Esophagus squamous epithelium (tissue), 4 donors: ENCODE data around the gene CCIN.

Experiments
- POLR2A ChIP-seq, 4 donors: fragments of 450-650 bp; IDR thresholded peaks; one replicate each; pipeline ENCODE4 v1.6.1; 2017; ENCODE audit warnings: antibody characterized with exemption in 4 of 4, mild to moderate bottlenecking in 4 of 4, moderate library complexity in 3 of 4
- TF ChIP-seq, protein P1 (sequence below), 6 experiments: fragments of 450-650 bp in 4 of 6; fragments of 200-600 bp in 2 of 6; sonication (generic) in 2 of 6; IDR thresholded peaks; one replicate each; pipeline ENCODE4 v1.5.1; 2016 to 2019; ENCODE audit warnings: antibody characterized with exemption in 6 of 6, mild to moderate bottlenecking in 4 of 6, moderate library complexity in 4 of 6

DNA sequence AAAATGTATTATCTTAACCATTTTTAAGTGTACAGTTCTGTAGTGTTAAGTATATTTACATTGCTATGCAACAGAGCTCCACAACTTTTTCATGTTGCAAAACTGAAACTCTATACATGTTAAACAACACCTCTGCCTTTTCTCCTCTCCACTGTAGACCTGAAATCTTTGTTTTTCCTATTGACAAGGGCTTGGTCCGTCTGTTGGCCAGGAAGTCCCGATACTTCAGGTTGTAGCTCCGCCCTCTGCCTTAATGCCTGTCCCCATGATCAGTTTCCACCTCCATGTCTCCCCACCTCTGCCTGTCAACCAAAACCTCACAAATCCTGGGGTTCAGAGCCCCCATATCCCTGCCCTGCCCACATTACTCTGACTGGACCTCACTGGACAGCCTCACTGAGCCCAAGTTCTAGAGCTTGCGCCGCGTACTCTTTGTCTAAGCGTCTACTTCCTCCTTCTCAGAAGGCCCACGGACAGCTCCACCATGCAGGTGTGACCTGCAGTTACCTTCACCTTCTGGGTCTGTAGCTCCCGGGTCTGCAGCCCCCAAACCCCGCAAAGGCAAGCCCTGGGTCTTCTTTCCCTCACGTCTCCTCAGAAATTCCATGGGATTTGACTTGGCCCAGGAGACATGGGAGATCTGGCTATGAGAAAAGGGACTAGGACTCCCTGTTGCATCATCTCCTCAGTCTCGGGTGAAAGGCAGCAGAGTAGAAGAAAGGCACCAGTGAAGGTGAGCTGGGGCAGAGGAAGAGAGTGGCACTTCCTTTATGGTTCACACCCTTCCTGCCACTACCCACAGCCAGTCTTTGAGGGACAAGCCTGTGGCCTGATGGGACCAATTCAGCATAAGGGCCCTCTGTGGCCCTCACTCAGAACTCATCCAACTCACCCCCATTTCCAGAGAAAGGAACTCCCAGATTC, 24.6 kb upstream of the CCIN start:
- TF ChIP-seq POLR2A (IDR thresholded peaks at IDR 0.05) = no peak
- TF ChIP-seq, protein P1, sequence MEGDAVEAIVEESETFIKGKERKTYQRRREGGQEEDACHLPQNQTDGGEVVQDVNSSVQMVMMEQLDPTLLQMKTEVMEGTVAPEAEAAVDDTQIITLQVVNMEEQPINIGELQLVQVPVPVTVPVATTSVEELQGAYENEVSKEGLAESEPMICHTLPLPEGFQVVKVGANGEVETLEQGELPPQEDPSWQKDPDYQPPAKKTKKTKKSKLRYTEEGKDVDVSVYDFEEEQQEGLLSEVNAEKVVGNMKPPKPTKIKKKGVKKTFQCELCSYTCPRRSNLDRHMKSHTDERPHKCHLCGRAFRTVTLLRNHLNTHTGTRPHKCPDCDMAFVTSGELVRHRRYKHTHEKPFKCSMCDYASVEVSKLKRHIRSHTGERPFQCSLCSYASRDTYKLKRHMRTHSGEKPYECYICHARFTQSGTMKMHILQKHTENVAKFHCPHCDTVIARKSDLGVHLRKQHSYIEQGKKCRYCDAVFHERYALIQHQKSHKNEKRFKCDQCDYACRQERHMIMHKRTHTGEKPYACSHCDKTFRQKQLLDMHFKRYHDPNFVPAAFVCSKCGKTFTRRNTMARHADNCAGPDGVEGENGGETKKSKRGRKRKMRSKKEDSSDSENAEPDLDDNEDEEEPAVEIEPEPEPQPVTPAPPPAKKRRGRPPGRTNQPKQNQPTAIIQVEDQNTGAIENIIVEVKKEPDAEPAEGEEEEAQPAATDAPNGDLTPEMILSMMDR (IDR thresholded peaks at IDR 0.05) = no peak
